Endothelial cell of umbilical vein (primary cell): ENCODE data around the gene DEF6. TPM values are rescaled to one million over a fixed set of nuclear protein-coding genes. Genes with fewer than 3 reads are reported as not detected.

Experiments
- BruUV-seq: library from RNA; stranded (reverse); fragments of 400-500 nt; replicated peaks from 2 replicates; lab custom pipeline; 2021; lab: Mats Ljungman, UMichigan
- CTCF ChIA-PET: fragments of 300-600, 350-600 bp; sonication (Branson Sonifier 250); formaldehyde crosslinking; loops from one replicate; lab custom pipeline; 2021; ENCODE audit warnings: antibody characterized with exemption, inconsistent platforms; lab: Charles Lee
- POLR2A ChIA-PET: fragments of 300-600, 350-600 bp; sonication (Branson Sonifier 250); formaldehyde crosslinking; loops from one replicate; lab custom pipeline; 2021; ENCODE audit warnings: antibody characterized with exemption, inconsistent platforms; lab: Charles Lee
- DNase-seq: peaks from one replicate; pipeline ENCODE4 v3.0.0-alpha.2; 2011; ENCODE audit warnings: low read depth, low spot score
- FAIRE-seq: peaks from 2 replicates; lab custom pipeline; 2011; peaks lifted over from hg19 to GRCh38; lab: Jason Lieb, UNC
- H2AFZ ChIP-seq: 2 replicates; pipeline ENCODE4 v1.6.0; 2012; ENCODE audit warnings: low read depth, low read length, control low read depth, inconsistent platforms
- H3K27ac ChIP-seq: 2 replicates; pipeline ENCODE4 v1.5.1; 2011; ENCODE audit warnings: low read depth, mild to moderate bottlenecking, control low read depth, low read length, moderate library complexity; ENCODE audit not compliant: insufficient read depth
- H3K27me3 ChIP-seq, 2 experiments: 2 replicates each; pipeline versions ENCODE4 v1.6.0 to v1.6.1; 2011; ENCODE audit warnings: low read length in 2 of 2, mixed read lengths in 1 of 2; ENCODE audit not compliant: control insufficient read depth in 2 of 2, insufficient read depth in 2 of 2
- H3K36me3 ChIP-seq, 2 experiments: 2 replicates in 1 of 2; 3 replicates in 1 of 2; pipeline ENCODE4 v1.5.1; 2011; ENCODE audit warnings: low read length in 2 of 2, mild to moderate bottlenecking in 1 of 2, moderate library complexity in 1 of 2; ENCODE audit not compliant: control insufficient read depth in 2 of 2, insufficient read depth in 2 of 2; ENCODE audit errors: extremely low read depth in 1 of 2
- H3K4me1 ChIP-seq: 3 replicates; pipeline ENCODE4 v1.5.1; 2011; ENCODE audit warnings: mild to moderate bottlenecking, low read length; ENCODE audit not compliant: control insufficient read depth, insufficient read depth; ENCODE audit errors: extremely low read depth
- H3K4me2 ChIP-seq: 2 replicates; pipeline ENCODE4 v1.6.1; 2011; ENCODE audit warnings: low read length, control low read depth, mixed read lengths; ENCODE audit not compliant: insufficient read depth
- H3K4me3 ChIP-seq, 3 experiments: fragments of 200-600 bp in 1 of 3; sonication (generic), shearing (Covaris generic) in 1 of 3; replicated peaks in 1 of 3; 2 replicates each; pipeline ENCODE4 v1.5.1; 2011 to 2016; ENCODE audit warnings: control low read depth in 3 of 3, low read length in 3 of 3, mild to moderate bottlenecking in 2 of 3, inconsistent platforms in 1 of 3, low read depth in 1 of 3, moderate library complexity in 1 of 3; ENCODE audit not compliant: insufficient read depth in 1 of 3
- H3K79me2 ChIP-seq: 2 replicates; pipeline ENCODE4 v1.6.0; 2012; ENCODE audit warnings: low read length, inconsistent platforms; ENCODE audit not compliant: control insufficient read depth, insufficient read depth
- H3K9ac ChIP-seq: replicated peaks from 2 replicates; pipeline ENCODE3; 2011; ENCODE audit warnings: low read length, control low read depth; ENCODE audit not compliant: insufficient read depth; ENCODE audit errors: extremely low read depth
- H3K9me1 ChIP-seq: replicated peaks from 3 replicates; pipeline ENCODE4 v1.6.0; 2011; ENCODE audit warnings: mild to moderate bottlenecking, low read length; ENCODE audit not compliant: control insufficient read depth, insufficient read depth; ENCODE audit errors: extremely low read depth
- H3K9me3 ChIP-seq: replicated peaks from 2 replicates; pipeline ENCODE4 v1.5.1; 2012; ENCODE audit warnings: low read length, inconsistent platforms; ENCODE audit not compliant: control insufficient read depth, insufficient read depth
- H4K20me1 ChIP-seq: replicated peaks from 2 replicates; pipeline ENCODE3; 2011; ENCODE audit warnings: mild to moderate bottlenecking, low read length; ENCODE audit not compliant: control insufficient read depth, insufficient read depth; ENCODE audit errors: extremely low read depth
- EZH2 ChIP-seq: IDR thresholded peaks from 2 replicates; pipeline ENCODE4 v1.6.1; 2012; ENCODE audit warnings: borderline replicate concordance, low read depth, mild to moderate bottlenecking, moderate library complexity, low read length, inconsistent platforms; ENCODE audit not compliant: severe bottlenecking
- GATA2 ChIP-seq: IDR thresholded peaks from 2 replicates; pipeline ENCODE4 v1.7.0; 2011; ENCODE audit warnings: low read depth, mild to moderate bottlenecking, moderate library complexity, mixed read lengths, low read length; ENCODE audit not compliant: insufficient read length, insufficient read depth
- JUN ChIP-seq: IDR thresholded peaks from 2 replicates; pipeline ENCODE4 v1.6.1; 2011; ENCODE audit warnings: borderline replicate concordance, low read depth; ENCODE audit not compliant: insufficient read length, insufficient read depth
- MAX ChIP-seq: IDR thresholded peaks from 2 replicates; pipeline ENCODE4 v1.6.1; 2011; ENCODE audit not compliant: insufficient read depth, insufficient read length
- MYC ChIP-seq: IDR thresholded peaks from one replicate; pipeline ENCODE4 v1.6.1; 2011; ENCODE audit warnings: mild to moderate bottlenecking, low read depth, low read length
- POLR2AphosphoS5 ChIP-seq: IDR thresholded peaks from 2 replicates; pipeline ENCODE4 v1.6.1; 2012; ENCODE audit warnings: low read depth, mild to moderate bottlenecking, control low read depth, low read length, moderate library complexity; ENCODE audit not compliant: insufficient read depth
- dilution Hi-C: fragments of 300-500 bp; cut with MboI; formaldehyde crosslinking; loops from one replicate; pipeline ENCODE4 v1.15.0; 2019; ENCODE audit warnings: low sequenced_read_pairs; ENCODE audit not compliant: extremely low pct_ligation_motif_present
- intact Hi-C: fragments of 100-400 bp; cut with micrococcal nuclease; formaldehyde crosslinking; loops from one replicate; pipeline ENCODE4 v1.10.0; 2022
- polyA plus RNA-seq, 4 experiments: library from polyadenylated mRNA; depleted of rRNA in 3 of 4; stranded (reverse) in 3 of 4; unstranded in 1 of 4; fragments of >200 nt; gene quantifications; 2 replicates each; pipeline versions ENCODE4 v1.2.1 to v1.2.3, GENCODE V29; 2011 to 2012; ENCODE audit warnings: missing spikeins in 1 of 4
- total RNA-seq: library from RNA; stranded (reverse); gene quantifications from 2 replicates; pipeline ENCODE4 v1.2.3, GENCODE V29; 2021
- TF ChIP-seq, protein P1 (sequence below), 2 donors: IDR thresholded peaks; 1 replicate in 1 of 2; 2 replicates in 1 of 2; pipeline ENCODE4 v1.5.1; 2011; ENCODE audit warnings: low read length in 2 of 2, mild to moderate bottlenecking in 2 of 2, moderate library complexity in 2 of 2, control low read depth in 1 of 2, inconsistent platforms in 1 of 2, low read depth in 1 of 2; ENCODE audit not compliant: insufficient read depth in 1 of 2; ENCODE audit errors: extremely low read depth in 1 of 2

Gene DEF6
- total and polyA plus RNA-seq, 2 donors (not counting 3 experiments of a cell fraction or from before 2014, with no cell fraction given), result 0.59 to 0.77 TPM

DNA sequence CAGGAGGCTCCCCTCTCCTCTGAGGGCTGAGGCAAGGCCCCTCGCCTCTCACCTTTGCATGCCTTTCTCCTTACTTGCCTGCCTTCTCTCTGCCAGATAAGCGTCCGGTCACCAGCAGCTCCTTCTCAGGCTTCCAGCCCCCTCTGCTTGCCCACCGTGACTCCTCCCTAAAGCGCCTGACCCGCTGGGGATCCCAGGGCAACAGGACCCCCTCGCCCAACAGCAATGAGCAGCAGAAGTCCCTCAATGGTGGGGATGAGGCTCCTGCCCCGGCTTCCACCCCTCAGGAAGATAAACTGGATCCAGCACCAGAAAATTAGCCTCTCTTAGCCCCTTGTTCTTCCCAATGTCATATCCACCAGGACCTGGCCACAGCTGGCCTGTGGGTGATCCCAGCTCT, 23.5 kb downstream of the DEF6 start:
- no peak overlapping the region for H2AFZ ChIP-seq
- H3K36me3 ChIP-seq, result no peaks in the 10 kb centered on the region
- TF ChIP-seq EZH2 (no peak), MAX (no peak), JUN (no peak), MYC (no peak), POLR2AphosphoS5 (no peak), GATA2 (no peak)
- TF ChIP-seq, protein P1, sequence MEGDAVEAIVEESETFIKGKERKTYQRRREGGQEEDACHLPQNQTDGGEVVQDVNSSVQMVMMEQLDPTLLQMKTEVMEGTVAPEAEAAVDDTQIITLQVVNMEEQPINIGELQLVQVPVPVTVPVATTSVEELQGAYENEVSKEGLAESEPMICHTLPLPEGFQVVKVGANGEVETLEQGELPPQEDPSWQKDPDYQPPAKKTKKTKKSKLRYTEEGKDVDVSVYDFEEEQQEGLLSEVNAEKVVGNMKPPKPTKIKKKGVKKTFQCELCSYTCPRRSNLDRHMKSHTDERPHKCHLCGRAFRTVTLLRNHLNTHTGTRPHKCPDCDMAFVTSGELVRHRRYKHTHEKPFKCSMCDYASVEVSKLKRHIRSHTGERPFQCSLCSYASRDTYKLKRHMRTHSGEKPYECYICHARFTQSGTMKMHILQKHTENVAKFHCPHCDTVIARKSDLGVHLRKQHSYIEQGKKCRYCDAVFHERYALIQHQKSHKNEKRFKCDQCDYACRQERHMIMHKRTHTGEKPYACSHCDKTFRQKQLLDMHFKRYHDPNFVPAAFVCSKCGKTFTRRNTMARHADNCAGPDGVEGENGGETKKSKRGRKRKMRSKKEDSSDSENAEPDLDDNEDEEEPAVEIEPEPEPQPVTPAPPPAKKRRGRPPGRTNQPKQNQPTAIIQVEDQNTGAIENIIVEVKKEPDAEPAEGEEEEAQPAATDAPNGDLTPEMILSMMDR (IDR thresholded peaks at IDR 0.05; ENCODE audit: extremely low read depth in 1 of 2, insufficient read depth in 1 of 2, low read depth in 1 of 2, low read length in 2 of 2), result no peak
- H3K4me3 ChIP-seq, result no peak overlapping the region
- H3K27me3 ChIP-seq, result peaks cover 9 to 14% of the 10 kb centered on the region in 2 experiments
- ChIA-PET POLR2A (no interaction called here), CTCF (interaction anchor here (0.6 to 1.2 kb wide), 2 partner anchors 80 to 147 kb away, joined by 3 to 4 read pairs; partner anchors contain the start of gene RPL10A)
- DNase-seq (no peak), FAIRE-seq (no peak)
- no peak overlapping the region for H3K4me2 ChIP-seq
- H3K4me1 ChIP-seq, result peaks cover 5% of the 10 kb centered on the region
- no peaks in the 10 kb centered on the region for H4K20me1 ChIP-seq
- H3K27ac ChIP-seq, result no peak overlapping the region
- no peaks in the 10 kb centered on the region for H3K9me3 ChIP-seq
- H3K79me2 ChIP-seq, result no peaks in the 10 kb centered on the region
- dilution Hi-C loops, result no loop called here
- intact Hi-C loops, result no loop called here
- H3K9me1 ChIP-seq, result no peaks in the 10 kb centered on the region
- no peak overlapping the region for H3K9ac ChIP-seq
- BruUV-seq, result no TSS peak
